HepG2 (cell line): ENCODE data around the gene PTPRM. TPM values are rescaled to one million over a fixed set of nuclear protein-coding genes. Genes with fewer than 3 reads are reported as not detected.

Experiments used
- ADNP ChIP-seq: sonication (generic); formaldehyde crosslinking; IDR thresholded peaks from 2 replicates; pipeline ENCODE4 v1.4.0; 2020; ENCODE audit warnings: missing genetic modification reagents
- ARHGAP35 ChIP-seq: sonication (generic); formaldehyde crosslinking; IDR thresholded peaks from 2 replicates; pipeline ENCODE4 v1.9.0; 2022; ENCODE audit warnings: mild to moderate bottlenecking, inconsistent platforms, moderate library complexity, missing genetic modification reagents, borderline replicate concordance
- CEBPZ ChIP-seq: IDR thresholded peaks from 2 replicates; pipeline ENCODE4 v1.6.1; 2012; ENCODE audit warnings: low read length, improper control_type of control experiment
- DPF2 ChIP-seq: sonication (generic); formaldehyde crosslinking; IDR thresholded peaks from 2 replicates; pipeline ENCODE4 v1.4.0; 2020; ENCODE audit warnings: mild to moderate bottlenecking, low read depth, missing genetic modification reagents, borderline replicate concordance
- DR1 ChIP-seq: sonication (generic); formaldehyde crosslinking; IDR thresholded peaks from 2 replicates; pipeline ENCODE4 v1.8.0; 2021; ENCODE audit warnings: mild to moderate bottlenecking, missing genetic modification reagents, inconsistent platforms
- DZIP1 ChIP-seq: sonication (generic); formaldehyde crosslinking; IDR thresholded peaks from 2 replicates; pipeline ENCODE4 v1.5.0; 2020; ENCODE audit warnings: mild to moderate bottlenecking, missing genetic modification reagents
- E2F5 ChIP-seq: sonication (generic); formaldehyde crosslinking; conservative IDR thresholded peaks from 2 replicates; pipeline ENCODE4 v1.4.0; 2020; ENCODE audit warnings: missing genetic modification reagents
- FOXP1 ChIP-seq, 2 experiments: fragments of 450-650 bp in 1 of 2; IDR thresholded peaks; 2 replicates each; pipeline ENCODE4 v1.6.1; 2017 to 2018; ENCODE audit warnings: antibody characterized with exemption in 1 of 2
- SAP130 ChIP-seq: IDR thresholded peaks from 2 replicates; pipeline ENCODE4 v1.6.1; 2016; ENCODE audit warnings: low read depth
- SOX5 ChIP-seq: IDR thresholded peaks from 2 replicates; pipeline ENCODE4 v1.6.1; 2016; ENCODE audit warnings: borderline replicate concordance
- TOPORS ChIP-seq: sonication (generic); formaldehyde crosslinking; IDR thresholded peaks from 2 replicates; pipeline ENCODE4 v1.8.0; 2023; ENCODE audit warnings: mild to moderate bottlenecking, missing genetic modification reagents
- ZBTB14 ChIP-seq: sonication (generic); formaldehyde crosslinking; IDR thresholded peaks from 2 replicates; pipeline ENCODE4 v1.4.0; 2020; ENCODE audit warnings: missing genetic modification reagents
- ZBTB7A ChIP-seq: sonication (generic); formaldehyde crosslinking; IDR thresholded peaks from 2 replicates; pipeline ENCODE4 v1.8.0; 2022; ENCODE audit warnings: mild to moderate bottlenecking, missing genetic modification reagents
- ZFP36 ChIP-seq: fragments of 150-350 bp; IDR thresholded peaks from 2 replicates; pipeline ENCODE4 v1.6.1; 2018; ENCODE audit warnings: borderline replicate concordance, low read length, low read depth; ENCODE audit not compliant: partially characterized antibody
- ZNF547 ChIP-seq: sonication (generic); formaldehyde crosslinking; IDR thresholded peaks from 2 replicates; pipeline ENCODE4 v1.5.1; 2020; ENCODE audit warnings: mild to moderate bottlenecking, missing genetic modification reagents
- ZNF749 ChIP-seq: sonication (generic); formaldehyde crosslinking; IDR thresholded peaks from 2 replicates; pipeline ENCODE4 v1.8.0; 2022; ENCODE audit warnings: mild to moderate bottlenecking, missing genetic modification reagents, moderate library complexity, borderline replicate concordance
- polyA plus RNA-seq, 8 experiments: library from polyadenylated mRNA; depleted of rRNA in 3 of 8; stranded (reverse) in 7 of 8; unstranded in 1 of 8; fragments of >200 nt; fragmentation: Illumina TruSeq in 4 of 8; extraction: Trizol in 4 of 8; gene quantifications; 2 replicates each; pipeline versions ENCODE4 v1.2.1 to v1.2.3, GENCODE V29; 2011 to 2016; ENCODE audit warnings: low read depth in 4 of 8, missing spikeins in 1 of 8, mixed read lengths in 1 of 8; ENCODE audit not compliant: insufficient read depth in 1 of 8
- total RNA-seq, 5 experiments: library from RNA; depleted of rRNA; stranded (reverse); fragments of >200 nt; fragmentation: Illumina TruSeq; extraction: Trizol; gene quantifications; 2 replicates each; pipeline ENCODE4 v1.2.3, GENCODE V29; 2016; ENCODE audit warnings: low read depth in 1 of 5
- TF ChIP-seq, protein P1 (sequence below): sonication (generic); formaldehyde crosslinking; IDR thresholded peaks from 2 replicates; pipeline ENCODE4 v1.8.1; 2023; ENCODE audit warnings: missing genetic modification reagents, inconsistent platforms, borderline replicate concordance

Gene PTPRM
- total and polyA plus RNA-seq, 2 of the 13 experiments (the other 11 are each of a cell fraction or from before 2014, with no cell fraction given), result 12.6 to 108 TPM

- TF ChIP-seq, protein P1, sequence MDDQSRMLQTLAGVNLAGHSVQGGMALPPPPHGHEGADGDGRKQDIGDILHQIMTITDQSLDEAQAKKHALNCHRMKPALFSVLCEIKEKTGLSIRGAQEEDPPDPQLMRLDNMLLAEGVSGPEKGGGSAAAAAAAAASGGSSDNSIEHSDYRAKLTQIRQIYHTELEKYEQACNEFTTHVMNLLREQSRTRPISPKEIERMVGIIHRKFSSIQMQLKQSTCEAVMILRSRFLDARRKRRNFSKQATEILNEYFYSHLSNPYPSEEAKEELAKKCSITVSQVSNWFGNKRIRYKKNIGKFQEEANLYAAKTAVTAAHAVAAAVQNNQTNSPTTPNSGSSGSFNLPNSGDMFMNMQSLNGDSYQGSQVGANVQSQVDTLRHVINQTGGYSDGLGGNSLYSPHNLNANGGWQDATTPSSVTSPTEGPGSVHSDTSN, result no peak
- TF ChIP-seq SAP130 (CRISPR knock-in tag), result peak; percentile 40; the same call in 1 of the 2 replicates
- TF ChIP-seq TOPORS (CRISPR knock-in tag), result no peak
- TF ChIP-seq DZIP1, result no peak
- TF ChIP-seq ZFP36, result no peak
- TF ChIP-seq CEBPZ, result no peak
- TF ChIP-seq E2F5 (CRISPR knock-in tag), result no peak
- TF ChIP-seq ZNF547 (CRISPR knock-in tag), result no peak
- no peak for TF ChIP-seq ZBTB14 (CRISPR knock-in tag)
- no peak for TF ChIP-seq ZBTB7A (CRISPR knock-in tag)
- no peak for TF ChIP-seq ADNP
- TF ChIP-seq DPF2, result no peak
- TF ChIP-seq ARHGAP35 (CRISPR knock-in tag), result no peak
- no peak for TF ChIP-seq FOXP1 (IDR thresholded peaks at IDR 0.05)
- TF ChIP-seq FOXP1 (CRISPR knock-in tag; IDR thresholded peaks at IDR 0.05), result peak; percentile 24; the same call in 1 of the 2 replicates
- peak; percentile 38; the same call in 1 of the 2 replicates for TF ChIP-seq SOX5 (CRISPR knock-in tag)
- no peak for TF ChIP-seq DR1
- no peak for TF ChIP-seq ZNF749 (CRISPR knock-in tag)
Observed at GRCh38 chr18:7760967-7761948, 194.1 kb downstream of the PTPRM start (continued).
